HepG2 (cell line): ENCODE results near the gene TLCD5. TPM values are rescaled to one million over a fixed set of nuclear protein-coding genes. Genes with fewer than 3 reads are reported as not detected.

Experiments
- ATAC-seq: fragments of 200-7000 bp; cut with Tn5 transposase; 3 replicates; pipeline ENCODE4 v1.9.1; 2020; ENCODE audit warnings: mild to moderate bottlenecking, moderate library complexity
- BruUV-seq: library from RNA; stranded (reverse); fragments of 400-500 nt; replicated peaks from 2 replicates; lab custom pipeline; 2021; lab: Mats Ljungman, UMichigan
- CTCF ChIA-PET: fragments of 300-600 bp; formaldehyde crosslinking; extraction: SDS; loops from one replicate; lab custom pipeline; 2021; ENCODE audit warnings: low total read pairs, inconsistent platforms, low intra/inter-chr PET ratio; lab: Yijun Ruan, JAX
- POLR2A ChIA-PET: fragments of 350-600 bp; sonication (Branson Sonifier 250); formaldehyde crosslinking; loops from one replicate; lab custom pipeline; 2020; ENCODE audit warnings: antibody characterized with exemption, inconsistent platforms; lab: Yijun Ruan, JAX
- DNase-seq: peaks from one replicate; pipeline ENCODE4 v3.0.0-alpha.2; 2015; ENCODE audit warnings: low spot score
- FAIRE-seq: peaks from 3 replicates; lab custom pipeline; 2011; peaks lifted over from hg19 to GRCh38; lab: Jason Lieb, UNC
- H2AFZ ChIP-seq: one replicate; pipeline ENCODE4 v1.6.1; 2011; ENCODE audit warnings: low read length, inconsistent platforms
- H3K27ac ChIP-seq: fragments of 300-600 bp; 3 replicates; pipeline ENCODE4 v1.8.0; 2011; ENCODE audit warnings: mixed run types, mild to moderate bottlenecking, mixed read lengths, low read length, inconsistent platforms; ENCODE audit not compliant: insufficient read depth; ENCODE audit errors: extremely low read length
- H3K27me3 ChIP-seq, 2 experiments: fragments of 200-600 bp in 1 of 2; 2 replicates in 1 of 2; 3 replicates in 1 of 2; pipeline versions ENCODE4 v1.6.0 to v1.8.0; 2011; ENCODE audit warnings: low read length in 2 of 2, mild to moderate bottlenecking in 2 of 2, moderate library complexity in 2 of 2, inconsistent platforms in 1 of 2; ENCODE audit not compliant: insufficient read depth in 2 of 2, control insufficient read depth in 1 of 2
- H3K36me3 ChIP-seq, 2 experiments: fragments of 200-600 bp in 1 of 2; replicated peaks in 1 of 2; 2 replicates in 1 of 2; 3 replicates in 1 of 2; pipeline versions ENCODE4 v1.5.1 to v1.8.0; 2011; ENCODE audit warnings: low read length in 2 of 2, inconsistent platforms in 1 of 2; ENCODE audit not compliant: insufficient read depth in 2 of 2, control insufficient read depth in 1 of 2
- H3K4me1 ChIP-seq: 2 replicates; pipeline ENCODE4 v1.5.1; 2012; ENCODE audit warnings: low read length, inconsistent platforms; ENCODE audit not compliant: insufficient read depth
- H3K4me2 ChIP-seq: 2 replicates; pipeline ENCODE4 v1.6.0; 2011; ENCODE audit warnings: low read depth, low read length, inconsistent platforms
- H3K4me3 ChIP-seq, 3 experiments: fragments of 200-600 bp in 1 of 3; sonication (generic), shearing (Covaris generic) in 1 of 3; replicated peaks in 1 of 3; 2 replicates each; pipeline ENCODE4 v1.5.1; 2011 to 2016; ENCODE audit warnings: low read length in 3 of 3, inconsistent platforms in 2 of 3, low read depth in 2 of 3, mild to moderate bottlenecking in 2 of 3, control low read depth in 1 of 3, mixed read lengths in 1 of 3; ENCODE audit not compliant: insufficient read depth in 1 of 3
- H3K79me2 ChIP-seq: one replicate; pipeline ENCODE4 v1.6.1; 2011; ENCODE audit warnings: low read length, inconsistent platforms; ENCODE audit not compliant: insufficient read depth
- H3K9ac ChIP-seq: 2 replicates; pipeline ENCODE4 v1.6.0; 2011; ENCODE audit warnings: mild to moderate bottlenecking, low read depth, low read length, inconsistent platforms; ENCODE audit not compliant: insufficient read depth
- H3K9me3 ChIP-seq: 2 replicates; pipeline ENCODE4 v1.5.1; 2012; ENCODE audit warnings: mild to moderate bottlenecking, low read length
- H4K20me1 ChIP-seq: 2 replicates; pipeline ENCODE4 v1.6.0; 2011; ENCODE audit warnings: inconsistent platforms, mild to moderate bottlenecking, low read length, moderate library complexity; ENCODE audit not compliant: insufficient read depth
- AGO2 ChIP-seq: fragments of 200-400 bp; formaldehyde crosslinking; optimal IDR thresholded peaks from 2 replicates; pipeline ENCODE3; 2017; ENCODE audit warnings: mild to moderate bottlenecking, low read depth, low read length, moderate library complexity
- ATF2 ChIP-seq: sonication (generic); formaldehyde crosslinking; IDR thresholded peaks from 2 replicates; pipeline ENCODE4 v1.4.0; 2020; ENCODE audit warnings: missing genetic modification reagents
- ATF4 ChIP-seq, 2 experiments: fragments of 450-650 bp in 1 of 2; sonication (generic) in 1 of 2; formaldehyde crosslinking; IDR thresholded peaks; 2 replicates each; pipeline versions ENCODE4 v1.5.0 to v1.8.0; 2020 to 2022; ENCODE audit warnings: mild to moderate bottlenecking in 1 of 2, missing genetic modification reagents in 1 of 2
- CREB1 ChIP-seq, 2 experiments: fragments of 450-650 bp in 1 of 2; IDR thresholded peaks; 2 replicates each; pipeline ENCODE4 v1.6.1; 2016 to 2017; ENCODE audit warnings: control low read depth in 1 of 2, mild to moderate bottlenecking in 1 of 2, missing compliant biosample characterization in 1 of 2, missing genetic modification characterization in 1 of 2
- CTCF ChIP-seq: sonication (generic); formaldehyde crosslinking; IDR thresholded peaks from 2 replicates; pipeline ENCODE4 v1.5.0; 2020; ENCODE audit warnings: mild to moderate bottlenecking, missing genetic modification reagents, moderate library complexity
- E2F1 ChIP-seq: sonication (generic); formaldehyde crosslinking; IDR thresholded peaks from 2 replicates; pipeline ENCODE4 v1.5.0; 2020; ENCODE audit warnings: missing genetic modification reagents
- GATAD2A ChIP-seq: IDR thresholded peaks from 2 replicates; pipeline ENCODE4 v1.6.1; 2016
- RCOR2 ChIP-seq: IDR thresholded peaks from 2 replicates; pipeline ENCODE4 v1.6.1; 2016; ENCODE audit warnings: missing biosample characterization, missing genetic modification reagents
- RFX1 ChIP-seq: fragments of 450-650 bp; IDR thresholded peaks from 2 replicates; pipeline ENCODE4 v1.6.1; 2017
- SOX6 ChIP-seq, 2 experiments: fragments of 450-650 bp in 1 of 2; sonication (generic) in 1 of 2; formaldehyde crosslinking in 1 of 2; IDR thresholded peaks; 2 replicates each; pipeline versions ENCODE4 v1.4.0 to v1.6.1; 2017 to 2020; ENCODE audit warnings: antibody characterized with exemption in 1 of 2, mild to moderate bottlenecking in 1 of 2, missing genetic modification reagents in 1 of 2
- TERF1 ChIP-seq: sonication (generic); formaldehyde crosslinking; IDR thresholded peaks from 2 replicates; pipeline ENCODE4 v1.8.0; 2022; ENCODE audit warnings: mild to moderate bottlenecking, missing genetic modification reagents, moderate library complexity
- ZNF382 ChIP-seq: sonication (generic); formaldehyde crosslinking; IDR thresholded peaks from 2 replicates; pipeline ENCODE4 v1.5.0; 2020; ENCODE audit warnings: missing genetic modification reagents, mild to moderate bottlenecking, borderline replicate concordance
- ZNF431 ChIP-seq: sonication (generic); formaldehyde crosslinking; IDR thresholded peaks from 2 replicates; pipeline ENCODE4 v1.9.0; 2022; ENCODE audit warnings: missing genetic modification reagents, low read depth, mild to moderate bottlenecking, borderline replicate concordance
- ZNF513 ChIP-seq: sonication (generic); formaldehyde crosslinking; conservative IDR thresholded peaks from 2 replicates; pipeline ENCODE4 v1.5.0; 2020; ENCODE audit warnings: missing genetic modification reagents
- WGBS: methylation state at CpG from one replicate; pipeline ENCODE4 v1.1.6; 2017; ENCODE audit warnings: low lambda C conversion rate; 5-methylcytosine and 5-hydroxymethylcytosine counted together
- in situ Hi-C: cut with HindIII; loops from 2 replicates; pipeline ENCODE4 v1.10.0; 2017; ENCODE audit warnings: low pct_unique_long_range_greater_than_20kb; ENCODE audit not compliant: extremely low pct_ligation_motif_present
- intact Hi-C: fragments of 100-400 bp; cut with micrococcal nuclease; formaldehyde crosslinking; loops from one replicate; pipeline ENCODE4 v1.10.0; 2022; ENCODE audit not compliant: unreplicated experiment
- polyA plus RNA-seq, 8 experiments: library from polyadenylated mRNA; depleted of rRNA in 3 of 8; stranded (reverse) in 7 of 8; unstranded in 1 of 8; fragments of >200 nt; fragmentation: Illumina TruSeq in 4 of 8; extraction: Trizol in 4 of 8; gene quantifications; 2 replicates each; pipeline versions ENCODE4 v1.2.1 to v1.2.3, GENCODE V29; 2011 to 2016; ENCODE audit warnings: low read depth in 4 of 8, missing spikeins in 1 of 8, mixed read lengths in 1 of 8; ENCODE audit not compliant: insufficient read depth in 1 of 8
- total RNA-seq, 5 experiments: library from RNA; depleted of rRNA; stranded (reverse); fragments of >200 nt; fragmentation: Illumina TruSeq; extraction: Trizol; gene quantifications; 2 replicates each; pipeline ENCODE4 v1.2.3, GENCODE V29; 2016; ENCODE audit warnings: low read depth in 1 of 5

TLCD5 gene
- total and polyA plus RNA-seq, 2 of the 13 experiments (the other 11 are each of a cell fraction or from before 2014, with no cell fraction given), result 6.1 to 7.6 TPM

- peak overlapping the region; percentile 90 for H3K4me2 ChIP-seq
- peak overlapping the region; percentile 84 for H3K9ac ChIP-seq
- H4K20me1 ChIP-seq, result peaks cover 9% of the 10 kb centered on the region
- no peak for ATAC-seq
- H3K4me3 ChIP-seq, result peak overlapping the region; percentile 80 to 96 (median 86)
- WGBS, result 2% methylated on average over 8 of the region's 8 CpGs
- in situ Hi-C loops, result loop anchor here (5.0 kb wide), 1 partner anchor 57 kb away; no protein-coding TSS in a partner anchor
- intact Hi-C loops, result loop anchor here (2.0 to 5.0 kb wide), 3 partner anchors 37 to 97 kb away; no protein-coding TSS in a partner anchor
- no peaks in the 10 kb centered on the region; a peak in 1 of 5 replicates for H3K27me3 ChIP-seq
- H2AFZ ChIP-seq, result peak overlapping the region; percentile 94
- H3K79me2 ChIP-seq, result peaks cover 34% of the 10 kb centered on the region
- H3K36me3 ChIP-seq, result peaks cover 0 to 1% of the 10 kb centered on the region in 2 experiments; a peak in 2 of 5 replicates
- peak; percentile 34 for FAIRE-seq
- ChIA-PET CTCF (interaction anchor here (0.7 to 1.6 kb wide), 3 partner anchors 97 to 176 kb away, joined by 3 to 6 read pairs (median 4); partner anchors contain the start of gene GRIK4), POLR2A (interaction anchor here (1.0 to 2.4 kb wide), 5 partner anchors 10 to 150 kb away, joined by 4 to 11 read pairs (median 5); partner anchors contain the start of gene TLCD5)
- no peaks in the 10 kb centered on the region for H3K9me3 ChIP-seq
- H3K4me1 ChIP-seq, result peaks cover 20% of the 10 kb centered on the region
- DNase-seq, result peak; percentile 74
- peak overlapping the region; percentile 86 for H3K27ac ChIP-seq
- BruUV-seq, result no TSS peak
- TF ChIP-seq ATF2 (CRISPR knock-in tag), result no peak
- TF ChIP-seq ZNF431 (CRISPR knock-in tag), result no peak
- TF ChIP-seq TERF1, result no peak
- TF ChIP-seq ZNF513, result no peak
- TF ChIP-seq ATF4 (CRISPR knock-in tag; IDR thresholded peaks at IDR 0.05), result no peak
- no peak for TF ChIP-seq RFX1
- no peak for TF ChIP-seq ZNF382 (CRISPR knock-in tag)
- no peak for TF ChIP-seq RCOR2 (CRISPR knock-in tag)
- TF ChIP-seq AGO2, result no peak
- no peak for TF ChIP-seq CREB1 (IDR thresholded peaks at IDR 0.05)
- peak; percentile 29; the same call in 1 of the 2 replicates for TF ChIP-seq CREB1 (CRISPR knock-in tag; IDR thresholded peaks at IDR 0.05)
- no peak for TF ChIP-seq SOX6 (IDR thresholded peaks at IDR 0.05)
- TF ChIP-seq SOX6 (CRISPR knock-in tag; IDR thresholded peaks at IDR 0.05), result peak; percentile 62; the same call in 1 of the 2 replicates
- peak; percentile 16; the same call in 1 of the 2 replicates for TF ChIP-seq GATAD2A
- TF ChIP-seq CTCF, result peak; percentile 68
- TF ChIP-seq E2F1, result no peak
Measured at GRCh38 chr11:120334894-120335462, 9.9 kb downstream of the TLCD5 start.
